ENCODE data around the gene USP46. TPM values are rescaled to one million over a fixed set of nuclear protein-coding genes. Genes with fewer than 3 reads are reported as not detected.
A peak's percentile ranks its signal among the peaks of the same experiment; 100 is the strongest.

Gene USP46
- total RNA-seq, 1 experiment from 2014 or later = 10.7 TPM

- no peak for DNase-seq (ENCODE audit: low read depth)
These were observed 82.8 kb downstream of the USP46 start for GRCh38 chr4:52576326-52576725.

GRCh38 chr4:52575406-52575805 lies 83.7 kb downstream of the USP46 start:
- no peak for DNase-seq (ENCODE audit: low read depth)

GRCh38 chr4:52574036-52574435 lies 85.1 kb downstream of the USP46 start:
- no peak for DNase-seq (ENCODE audit: low read depth)

GRCh38 chr4:52573551-52573950 lies 85.5 kb downstream of the USP46 start:
- DNase-seq (ENCODE audit: low read depth) = no peak

GRCh38 chr4:52572936-52573485 lies 86.1 kb downstream of the USP46 start:
- DNase-seq (ENCODE audit: low read depth) = peak; percentile 51

- no peak for DNase-seq (ENCODE audit: low read depth)
These were observed 90.8 kb downstream of the USP46 start for GRCh38 chr4:52568351-52568750.

GRCh38 chr4:52566136-52567031 lies 92.7 kb downstream of the USP46 start:
- DNase-seq (ENCODE audit: low read depth) = no peak

DNA sequence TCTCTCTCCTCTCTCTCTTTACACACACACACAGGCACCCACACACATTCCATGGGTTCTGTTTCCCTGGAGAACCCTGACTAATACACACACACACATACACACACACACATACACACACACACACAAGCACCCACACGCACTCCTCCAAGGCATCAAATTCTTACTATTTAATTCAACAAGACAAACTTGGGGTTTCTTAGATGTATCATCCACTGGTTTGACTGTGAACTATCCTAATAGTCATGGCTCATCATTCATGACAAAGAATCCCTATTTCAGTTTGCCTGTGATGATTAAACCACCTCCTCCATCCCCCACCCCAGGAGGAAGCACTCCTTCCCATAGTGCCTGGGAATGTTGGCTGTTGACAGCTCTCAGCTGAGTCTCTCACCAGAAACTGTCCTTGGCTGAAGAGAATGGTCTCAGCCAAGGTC lies 98.2 kb downstream of the USP46 start:
- no peak for DNase-seq (ENCODE audit: low read depth)

DNA sequence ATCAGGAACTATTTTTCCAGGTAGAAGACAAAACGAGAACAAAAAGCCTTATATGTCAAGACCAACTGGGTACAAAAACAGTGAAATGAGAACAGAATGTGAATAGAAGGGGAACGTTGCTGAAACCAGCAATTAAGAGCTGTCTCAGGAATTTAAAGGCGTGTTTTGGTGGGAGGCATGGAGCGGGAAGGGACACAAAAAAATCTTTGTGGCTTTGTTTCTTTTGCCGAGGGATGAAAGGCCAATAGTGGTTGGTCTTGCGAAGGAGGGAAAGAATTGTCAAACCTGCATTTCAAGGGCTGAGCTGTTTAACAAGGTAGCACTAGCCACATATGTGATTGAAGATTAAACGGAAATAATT lies 103.8 kb downstream of the USP46 start:
- no peak for DNase-seq (ENCODE audit: low read depth)

GRCh38 chr4:52554612-52555355 lies 104.3 kb downstream of the USP46 start:
- no peak for DNase-seq (ENCODE audit: low read depth)

DNA sequence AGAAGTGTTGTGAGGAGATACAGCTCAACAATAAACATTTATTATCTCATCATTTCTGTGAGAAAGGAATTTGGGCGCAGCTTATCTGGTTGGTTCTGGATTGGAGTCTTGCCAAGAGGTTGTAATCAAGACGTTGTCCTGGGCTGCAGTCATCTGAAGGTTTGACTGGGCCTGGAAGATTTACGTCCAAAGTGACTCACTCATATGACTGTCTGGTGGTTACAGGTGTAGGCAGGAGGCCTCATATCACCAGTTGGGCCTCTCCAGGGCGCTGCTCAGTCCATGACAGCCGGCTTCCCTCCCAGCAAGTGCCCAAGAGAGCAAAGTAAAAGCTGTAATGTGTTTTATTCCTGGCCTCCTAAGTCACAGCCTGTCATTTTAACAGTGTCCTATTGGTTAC lies 106.3 kb downstream of the USP46 start:
- peak; percentile 10 for DNase-seq (ENCODE audit: low read depth)

- DNase-seq (ENCODE audit: low read depth) = no peak
These were observed 107.6 kb downstream of the USP46 start for GRCh38 chr4:52551487-52551886.

DNA sequence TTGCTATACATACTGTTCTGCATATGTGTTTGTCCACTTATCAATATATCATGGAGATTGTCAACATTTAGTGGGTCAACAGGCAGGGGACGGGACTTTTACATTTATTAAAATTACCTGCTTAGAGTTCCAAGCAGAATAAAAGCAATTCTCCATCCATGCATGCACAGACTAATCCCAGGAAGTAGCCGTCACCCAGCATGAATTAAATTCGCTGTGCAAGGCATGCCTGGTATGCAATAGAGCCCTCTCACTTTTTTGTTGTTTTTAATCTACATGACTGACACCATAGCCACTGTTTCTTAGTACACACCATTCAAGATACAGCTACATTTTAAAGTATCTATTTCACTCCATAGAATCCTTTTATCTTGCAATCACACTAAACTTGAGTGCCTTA lies 108.9 kb downstream of the USP46 start:
- no peak for DNase-seq (ENCODE audit: low read depth)

DNA sequence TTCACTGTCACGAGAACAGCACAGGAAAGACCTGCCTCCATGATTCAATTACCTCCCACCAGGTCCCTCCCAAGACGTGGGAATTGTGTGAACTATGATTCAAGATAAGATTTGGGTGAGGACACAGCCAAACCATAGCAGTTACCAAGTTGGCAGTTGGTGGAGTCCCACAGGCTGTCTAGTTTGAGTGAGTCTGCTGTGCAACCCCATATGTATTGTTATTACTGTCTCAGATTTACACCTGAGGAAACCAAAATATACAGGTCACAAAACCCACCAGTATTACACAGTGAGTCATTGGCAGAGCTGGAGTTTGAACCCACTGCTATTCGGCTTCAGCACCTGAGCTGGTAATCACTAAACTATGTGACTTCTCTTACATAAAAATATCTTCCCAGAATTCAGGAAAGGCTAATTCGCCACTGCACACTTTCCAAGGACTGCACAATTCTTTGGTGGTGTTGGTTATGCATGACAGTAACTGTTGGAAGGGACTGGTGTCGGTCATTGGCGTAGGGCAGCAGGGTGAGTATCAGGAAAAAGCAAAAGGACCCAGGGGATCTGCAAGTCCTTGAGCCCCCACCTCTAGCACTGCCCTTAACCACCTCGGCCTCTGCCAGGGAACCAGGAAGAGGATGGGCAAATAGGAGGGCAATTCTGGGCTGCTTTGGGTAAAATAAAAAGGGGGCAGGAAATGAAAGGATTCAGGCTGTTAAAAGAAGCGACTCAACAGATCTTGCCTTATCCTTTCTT lies 110.1 kb downstream of the USP46 start:
- DNase-seq (ENCODE audit: low read depth) = no peak

- DNase-seq (ENCODE audit: low read depth) = no peak
These were observed 112.7 kb downstream of the USP46 start for GRCh38 chr4:52546449-52546848.

DNA sequence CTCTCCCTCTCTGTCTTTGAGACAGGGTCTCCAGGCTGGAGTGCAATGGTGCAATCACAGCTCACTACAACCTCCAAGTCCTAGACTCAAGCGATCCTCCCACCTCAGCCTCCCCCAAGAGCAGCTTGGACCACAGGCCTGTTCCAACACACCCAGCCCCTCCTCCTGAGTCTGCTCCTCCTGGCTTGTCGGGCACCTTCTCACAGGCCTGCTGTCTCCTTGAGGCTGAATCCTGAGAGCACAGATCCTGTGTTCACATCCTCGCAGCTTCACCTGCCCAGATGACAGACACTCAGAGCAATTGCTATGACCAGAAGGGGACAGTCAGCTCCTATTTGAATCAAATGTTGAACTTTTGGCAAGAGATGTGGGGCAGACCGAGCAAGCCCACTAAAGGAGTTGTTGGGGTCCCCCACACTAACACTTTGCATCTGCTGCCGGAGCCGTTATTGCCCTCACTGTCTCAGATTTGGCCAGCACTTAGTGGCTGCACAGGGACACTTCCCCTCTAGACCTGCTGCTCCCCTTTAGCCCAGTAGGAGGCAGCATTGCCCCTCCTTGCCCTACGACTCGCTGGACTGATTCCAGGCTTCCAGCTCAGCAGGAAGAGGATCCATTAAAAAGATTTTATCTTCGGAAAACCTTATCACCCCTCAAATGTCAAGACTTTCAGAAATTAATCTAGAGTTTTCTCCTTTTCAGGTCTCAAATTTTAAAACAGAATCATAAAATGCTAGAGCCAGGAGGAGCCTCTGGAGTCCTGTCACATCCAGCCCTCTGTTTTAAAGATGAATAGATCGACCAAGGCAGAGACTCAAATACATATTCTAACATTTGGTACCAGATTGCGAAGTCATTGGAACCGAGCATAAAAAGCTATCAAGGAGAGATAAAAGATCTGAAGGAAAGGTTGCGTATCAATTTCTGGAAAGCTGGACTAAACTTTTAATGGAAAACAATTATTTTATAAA lies 113.7 kb downstream of the USP46 start:
- DNase-seq (ENCODE audit: low read depth) = peak; percentile 67
